Uterus (tissue), 2 donors: ENCODE data around the gene NAP1L4.

ENCODE experiments used
- CTCF ChIP-seq, 4 experiments: fragments of 200-600 bp in 2 of 4; fragments of 450-650 bp in 2 of 4; sonication (generic) in 2 of 4; IDR thresholded peaks; one replicate each; pipeline ENCODE4 v1.5.1; 2016 to 2019; ENCODE audit warnings: antibody characterized with exemption in 4 of 4, mild to moderate bottlenecking in 2 of 4, moderate library complexity in 1 of 4
- POLR2A ChIP-seq, 2 donors: fragments of 450-650 bp; IDR thresholded peaks; one replicate each; pipeline ENCODE4 v1.6.1; 2016; ENCODE audit warnings: antibody characterized with exemption in 2 of 2, mild to moderate bottlenecking in 1 of 2, moderate library complexity in 1 of 2

GRCh38 chr11:2904153-2905052 is 87.7 kb downstream of the NAP1L4 start:
- TF ChIP-seq CTCF (IDR thresholded peaks at IDR 0.05) = no peak
- no peak for TF ChIP-seq POLR2A (IDR thresholded peaks at IDR 0.05)
